ENCODE data around the gene DPAGT1. TPM values are rescaled to one million over a fixed set of nuclear protein-coding genes. Genes with fewer than 3 reads are reported as not detected.

Gene DPAGT1
- total and polyA plus RNA-seq, 2 of the 8 experiments (the other 6 are each of a cell fraction or from before 2014, with no cell fraction given) = 59.8 to 236 TPM

DNA sequence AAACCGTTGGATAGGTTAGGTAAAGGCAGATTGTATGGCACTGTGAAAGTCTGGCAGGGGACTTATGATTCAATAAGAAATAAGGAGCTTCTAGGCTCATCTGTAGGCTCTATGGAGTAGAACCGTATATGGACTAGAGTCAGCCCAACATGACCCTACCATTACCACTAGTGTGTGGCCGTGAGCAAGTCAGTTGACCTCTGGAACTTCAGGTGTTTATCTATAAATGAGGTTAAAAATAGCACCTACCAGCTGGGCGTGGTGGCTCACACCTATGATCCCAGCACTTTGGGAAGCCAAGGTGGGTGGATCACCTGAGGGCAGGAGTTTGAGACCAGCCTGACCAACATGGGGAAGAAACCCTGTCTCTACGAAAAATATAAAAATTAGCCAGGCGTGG, 24.2 kb upstream of the DPAGT1 start (continued):
- TF ChIP-seq SAP30 (IDR thresholded peaks at IDR 0.05; ENCODE audit: insufficient read depth, insufficient replicate concordance, low read length) = no peak
